NT2/D1 (cell line): ENCODE data around the gene CCDC59.

Source experiments
- DNase-seq: peaks from one replicate; pipeline ENCODE4 v3.0.0-alpha.2; 2011; ENCODE audit warnings: low read depth, low spot score
- H3K27me3 ChIP-seq: 2 replicates; pipeline ENCODE4 v1.6.0; 2011; ENCODE audit warnings: mild to moderate bottlenecking; ENCODE audit not compliant: insufficient read length, insufficient read depth
- H3K36me3 ChIP-seq: 2 replicates; pipeline ENCODE4 v1.6.1; 2011; ENCODE audit warnings: mild to moderate bottlenecking, low read length, mixed read lengths; ENCODE audit not compliant: insufficient read depth, insufficient read length
- H3K4me1 ChIP-seq: 2 replicates; pipeline ENCODE4 v1.5.1; 2011; ENCODE audit not compliant: insufficient read depth, insufficient read length
- H3K4me3 ChIP-seq: 2 replicates; pipeline ENCODE4 v1.5.1; 2011; ENCODE audit warnings: low read depth; ENCODE audit not compliant: insufficient read length
- H3K9ac ChIP-seq: 2 replicates; pipeline ENCODE4 v1.6.0; 2011; ENCODE audit warnings: low read depth; ENCODE audit not compliant: insufficient read length
- H3K9me3 ChIP-seq: 2 replicates; pipeline ENCODE4 v1.5.1; 2011; ENCODE audit warnings: mild to moderate bottlenecking, low read length; ENCODE audit not compliant: insufficient read depth
- SUZ12 ChIP-seq: IDR thresholded peaks from 2 replicates; pipeline ENCODE4 v1.6.1; 2011; ENCODE audit not compliant: insufficient read length, insufficient read depth; ENCODE audit errors: extremely low read depth
- YY1 ChIP-seq: IDR thresholded peaks from 2 replicates; pipeline ENCODE4 v1.6.1; 2011; ENCODE audit not compliant: insufficient read length, insufficient read depth
- ZNF274 ChIP-seq: IDR thresholded peaks from 2 replicates; pipeline ENCODE4 v1.6.1; 2011; ENCODE audit warnings: mild to moderate bottlenecking, low read depth, low read length

The CCDC59 gene

GRCh38 chr12:82358200-82359114 lies at the start of gene CCDC59, which contains the start of gene METTL25:
CCDC59 (minus strand) TSS chr12:82358387; CDS start chr12:82358376, 11 bp downstream.
METTL25 (plus strand) TSS chr12:82358529; CDS start chr12:82358566, 37 bp downstream.
- H3K9me3 ChIP-seq = peaks cover 28% of the 10 kb centered on the region; the same call in 1 of the 2 replicates
- DNase-seq = peak; percentile 96
- no peak for TF ChIP-seq ZNF274
- TF ChIP-seq SUZ12 = no peak
- TF ChIP-seq YY1 = peak; percentile 91
- peaks cover 45% of the 10 kb centered on the region for H3K36me3 ChIP-seq
- peak within 1 kb of the TSS; percentile 84 for H3K9ac ChIP-seq
- no peaks in the 10 kb centered on the region for H3K4me1 ChIP-seq
- peak within 1 kb of the TSS; percentile 91 for H3K4me3 ChIP-seq
- no peaks in the 10 kb centered on the region for H3K27me3 ChIP-seq

- Histone ChIP-seq H3K9ac (no peak overlapping the region), H3K27me3 (no peaks in the 10 kb centered on the region), H3K4me3 (no peak overlapping the region), H3K36me3 (peaks cover 3% of the 10 kb centered on the region), H3K4me1 (no peaks in the 10 kb centered on the region), H3K9me3 (no peaks in the 10 kb centered on the region)
- DNase-seq = no peak
- TF ChIP-seq YY1 (no peak), ZNF274 (no peak), SUZ12 (no peak)
These were observed 49.3 kb upstream of the CCDC59 start for GRCh38 chr12:82407481-82407880.

DNA sequence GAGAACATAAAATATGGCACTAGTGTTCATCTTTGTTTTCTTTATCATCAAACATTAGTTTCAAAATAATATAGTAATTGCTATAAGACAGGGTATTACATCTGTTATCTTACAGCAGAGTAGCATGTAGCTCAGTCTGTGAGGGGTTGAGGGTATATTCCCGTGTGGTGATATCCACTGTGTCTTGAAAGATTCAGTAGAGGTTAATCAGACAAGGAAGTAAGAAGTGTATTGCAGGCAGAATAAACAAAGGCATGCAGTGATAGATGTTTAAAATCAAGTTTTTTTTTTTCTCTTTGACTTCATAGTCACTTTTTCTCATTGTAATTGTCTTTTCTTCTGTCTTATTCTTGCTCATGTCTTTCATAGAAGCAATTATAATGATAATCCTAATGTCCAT lies 48.5 kb upstream of the CCDC59 start:
- peaks cover 3% of the 10 kb centered on the region for H3K36me3 ChIP-seq
- DNase-seq = no peak
- no peaks in the 10 kb centered on the region for H3K4me1 ChIP-seq
- H3K27me3 ChIP-seq = no peaks in the 10 kb centered on the region
- TF ChIP-seq YY1 (no peak), ZNF274 (no peak), SUZ12 (no peak)
- H3K4me3 ChIP-seq = no peak overlapping the region
- no peak overlapping the region for H3K9ac ChIP-seq
- H3K9me3 ChIP-seq = no peaks in the 10 kb centered on the region

DNA sequence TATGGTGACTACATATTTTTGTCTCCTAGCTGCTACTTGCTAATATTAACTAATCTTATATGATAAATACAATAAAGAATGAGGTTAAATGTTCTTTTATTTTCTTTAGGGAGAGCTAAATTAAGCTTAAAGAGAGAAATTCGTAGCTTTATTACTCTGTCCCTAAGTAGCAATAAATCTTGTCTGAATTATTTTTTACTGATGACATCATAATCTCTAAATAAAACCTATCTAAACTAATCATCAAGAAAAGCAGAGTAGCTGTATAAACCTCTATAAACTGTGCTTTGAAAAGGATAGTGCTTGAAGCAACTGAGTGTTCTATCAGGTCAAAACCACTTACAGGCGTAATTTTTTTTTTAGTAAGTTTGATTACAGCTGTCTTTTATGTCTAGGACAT lies 42.6 kb upstream of the CCDC59 start:
- no peak for TF ChIP-seq ZNF274
- no peak for TF ChIP-seq YY1
- TF ChIP-seq SUZ12 = no peak
- H3K4me1 ChIP-seq = no peaks in the 10 kb centered on the region
- no peak for DNase-seq

DNA sequence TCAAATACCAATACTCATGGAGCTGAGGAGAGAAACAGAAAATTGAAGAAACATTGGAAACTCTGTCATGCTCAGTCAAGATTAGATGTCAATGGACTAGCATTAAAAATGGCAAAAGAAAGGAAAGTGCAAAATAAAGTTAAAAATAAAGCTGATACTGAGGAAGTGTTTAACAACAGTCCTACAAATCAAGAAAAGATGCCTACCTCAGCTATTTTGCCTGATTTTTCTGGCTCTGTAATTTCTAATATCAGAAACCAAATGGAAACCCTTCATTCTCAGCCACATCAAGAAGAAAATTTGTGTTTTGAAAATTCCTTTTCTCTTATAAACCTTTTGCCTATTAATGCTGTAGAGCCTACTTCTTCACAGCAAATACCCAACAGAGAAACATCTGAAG lies 40.7 kb upstream of the CCDC59 start:
- no peaks in the 10 kb centered on the region for H3K36me3 ChIP-seq
- no peak overlapping the region for H3K9ac ChIP-seq
- H3K4me3 ChIP-seq = no peak overlapping the region
- no peaks in the 10 kb centered on the region for H3K9me3 ChIP-seq
- TF ChIP-seq ZNF274 (no peak), SUZ12 (no peak), YY1 (no peak)
- no peak for DNase-seq
- H3K27me3 ChIP-seq = no peaks in the 10 kb centered on the region
- H3K4me1 ChIP-seq = no peaks in the 10 kb centered on the region

More for the DNA sequence above, 42.6 kb upstream of the CCDC59 start:
- no peak overlapping the region for H3K4me3 ChIP-seq
- H3K36me3 ChIP-seq = no peaks in the 10 kb centered on the region
- H3K9ac ChIP-seq = no peak overlapping the region
- no peaks in the 10 kb centered on the region for H3K9me3 ChIP-seq
- no peaks in the 10 kb centered on the region for H3K27me3 ChIP-seq

DNA sequence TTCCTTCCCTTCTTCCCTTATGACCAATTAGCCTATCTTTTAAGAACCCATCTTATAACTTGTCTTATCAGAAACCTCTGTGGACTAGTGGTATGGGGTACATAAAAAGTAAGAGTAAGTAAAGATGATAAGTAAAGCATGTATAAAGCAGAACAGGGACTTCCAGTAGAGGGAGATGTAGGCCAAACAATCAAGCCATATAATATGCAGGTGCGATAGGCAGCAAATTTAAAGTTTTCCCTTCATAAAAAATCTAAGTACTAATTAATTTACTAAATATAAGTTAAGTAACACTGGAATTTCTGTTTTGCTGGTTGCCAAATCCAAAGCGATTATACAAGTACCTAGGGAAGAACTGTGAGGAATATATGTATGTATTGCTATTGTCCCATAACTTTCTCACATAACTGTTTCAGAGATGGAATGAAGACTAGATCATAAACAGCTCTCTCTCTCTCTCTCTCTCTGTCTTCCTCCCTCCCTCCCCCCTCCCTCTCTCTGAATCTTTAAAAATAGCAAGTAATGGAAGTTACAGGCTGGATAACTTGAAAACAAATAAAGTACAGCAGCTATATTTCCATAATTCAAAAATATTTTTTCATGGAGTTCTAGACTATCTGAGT lies 25.9 kb upstream of the CCDC59 start:
- Histone ChIP-seq H3K9ac (no peak overlapping the region), H3K9me3 (no peaks in the 10 kb centered on the region), H3K4me3 (no peak overlapping the region), H3K36me3 (no peaks in the 10 kb centered on the region), H3K4me1 (no peaks in the 10 kb centered on the region), H3K27me3 (no peaks in the 10 kb centered on the region)
- DNase-seq = no peak
- TF ChIP-seq SUZ12 (no peak), YY1 (no peak), ZNF274 (no peak)

GRCh38 chr12:82378997-82379396 lies 20.8 kb upstream of the CCDC59 start:
- DNase-seq = no peak
- Histone ChIP-seq H3K4me3 (no peak overlapping the region), H3K4me1 (no peaks in the 10 kb centered on the region), H3K9me3 (peaks cover 13% of the 10 kb centered on the region; the same call in 1 of the 2 replicates), H3K9ac (no peak overlapping the region), H3K36me3 (peaks cover 1% of the 10 kb centered on the region), H3K27me3 (no peaks in the 10 kb centered on the region)
- TF ChIP-seq YY1 (no peak), SUZ12 (no peak), ZNF274 (no peak)
